ENCODE results near the gene PSMD9.
"Not testable (repeated sequence)": the region's sequence is repeated elsewhere in the genome, so short reads cannot be mapped to it uniquely, and the experiment has no call there.

The PSMD9 gene

GRCh38 chr12:121872546-121873215, 15.9 kb upstream of the PSMD9 start:
- peak overlapping the region; percentile 13 to 23 for H3K27ac ChIP-seq (ENCODE audit: low read depth in 2 of 2, low read length in 2 of 2)
- no peaks in the 10 kb centered on the region for H3K4me1 ChIP-seq (ENCODE audit: control insufficient read depth in 2 of 2, insufficient read depth in 2 of 2, low read length in 2 of 2)
- no peak overlapping the region for H3K9ac ChIP-seq (ENCODE audit: low read depth in 1 of 2, low read length in 2 of 2)
- H3K4me3 ChIP-seq (ENCODE audit: low read length in 2 of 2), result no peak overlapping the region
- no peaks in the 10 kb centered on the region for H3K9me3 ChIP-seq (ENCODE audit: control insufficient read depth in 2 of 2, low read length in 2 of 2)
- no peaks in the 10 kb centered on the region for H3K36me3 ChIP-seq (ENCODE audit: control insufficient read depth in 2 of 2, insufficient read depth in 2 of 2, low read length in 2 of 2)
- H3K27me3 ChIP-seq (ENCODE audit: control insufficient read depth in 2 of 2, insufficient read depth in 2 of 2, low read length in 2 of 2), result no peaks in the 10 kb centered on the region

- no peaks in the 10 kb centered on the region for H3K27me3 ChIP-seq (ENCODE audit: control insufficient read depth in 2 of 2, insufficient read depth in 2 of 2, low read length in 2 of 2)
- no peaks in the 10 kb centered on the region for H3K4me1 ChIP-seq (ENCODE audit: control insufficient read depth in 2 of 2, insufficient read depth in 2 of 2, low read length in 2 of 2)
- H3K4me3 ChIP-seq (ENCODE audit: low read length in 2 of 2), result no peak overlapping the region
- H3K9me3 ChIP-seq (ENCODE audit: control insufficient read depth in 2 of 2, low read length in 2 of 2), result no peaks in the 10 kb centered on the region
- H3K27ac ChIP-seq (ENCODE audit: low read depth in 2 of 2, low read length in 2 of 2), result peak overlapping the region; percentile 13 to 23
- H3K36me3 ChIP-seq (ENCODE audit: control insufficient read depth in 2 of 2, insufficient read depth in 2 of 2, low read length in 2 of 2), result no peaks in the 10 kb centered on the region
- no peak overlapping the region for H3K9ac ChIP-seq (ENCODE audit: low read depth in 1 of 2, low read length in 2 of 2)
Measured at GRCh38 chr12:121873216-121873569, 15.4 kb upstream of the PSMD9 start.

- H3K9ac ChIP-seq (ENCODE audit: low read depth in 1 of 2, low read length in 2 of 2), result no peak overlapping the region
- H3K9me3 ChIP-seq (ENCODE audit: control insufficient read depth in 2 of 2, low read length in 2 of 2), result no peaks in the 10 kb centered on the region
- H3K27ac ChIP-seq (ENCODE audit: low read depth in 2 of 2, low read length in 2 of 2), result no peak overlapping the region
- H3K4me1 ChIP-seq (ENCODE audit: control insufficient read depth in 2 of 2, insufficient read depth in 2 of 2, low read length in 2 of 2), result no peaks in the 10 kb centered on the region
- no peaks in the 10 kb centered on the region for H3K27me3 ChIP-seq (ENCODE audit: control insufficient read depth in 2 of 2, insufficient read depth in 2 of 2, low read length in 2 of 2)
- H3K4me3 ChIP-seq (ENCODE audit: low read length in 2 of 2), result no peak overlapping the region
- H3K36me3 ChIP-seq (ENCODE audit: control insufficient read depth in 2 of 2, insufficient read depth in 2 of 2, low read length in 2 of 2), result no peaks in the 10 kb centered on the region
Measured at GRCh38 chr12:121874071-121874470, 14.5 kb upstream of the PSMD9 start.

- Histone ChIP-seq H3K9me3 (ENCODE audit: control insufficient read depth in 2 of 2, low read length in 2 of 2) (no peaks in the 10 kb centered on the region), H3K4me3 (ENCODE audit: low read length in 2 of 2) (no peak overlapping the region), H3K9ac (ENCODE audit: low read depth in 1 of 2, low read length in 2 of 2) (no peak overlapping the region), H3K27me3 (ENCODE audit: control insufficient read depth in 2 of 2, insufficient read depth in 2 of 2, low read length in 2 of 2) (no peaks in the 10 kb centered on the region), H3K27ac (ENCODE audit: low read depth in 2 of 2, low read length in 2 of 2) (no peak overlapping the region), H3K36me3 (ENCODE audit: control insufficient read depth in 2 of 2, insufficient read depth in 2 of 2, low read length in 2 of 2) (no peaks in the 10 kb centered on the region), H3K4me1 (ENCODE audit: control insufficient read depth in 2 of 2, insufficient read depth in 2 of 2, low read length in 2 of 2) (no peaks in the 10 kb centered on the region)
Measured at GRCh38 chr12:121875582-121875981, 13.0 kb upstream of the PSMD9 start.

- not testable (repeated sequence) for H3K4me3 ChIP-seq (ENCODE audit: low read length in 2 of 2); H3K9ac ChIP-seq (ENCODE audit: low read depth in 1 of 2, low read length in 2 of 2); H3K9me3 ChIP-seq (ENCODE audit: control insufficient read depth in 2 of 2, low read length in 2 of 2); H3K27me3 ChIP-seq (ENCODE audit: control insufficient read depth in 2 of 2, insufficient read depth in 2 of 2, low read length in 2 of 2); H3K36me3 ChIP-seq (ENCODE audit: control insufficient read depth in 2 of 2, insufficient read depth in 2 of 2, low read length in 2 of 2); H3K27ac ChIP-seq (ENCODE audit: low read depth in 2 of 2, low read length in 2 of 2); H3K4me1 ChIP-seq (ENCODE audit: control insufficient read depth in 2 of 2, insufficient read depth in 2 of 2, low read length in 2 of 2)
Measured at GRCh38 chr12:121876080-121876447, 12.5 kb upstream of the PSMD9 start.

- H3K36me3 ChIP-seq (ENCODE audit: control insufficient read depth in 2 of 2, insufficient read depth in 2 of 2, low read length in 2 of 2), result no peaks in the 10 kb centered on the region
- peaks cover 3 to 4% of the 10 kb centered on the region in 2 donors for H3K4me1 ChIP-seq (ENCODE audit: control insufficient read depth in 2 of 2, insufficient read depth in 2 of 2, low read length in 2 of 2)
- H3K9me3 ChIP-seq (ENCODE audit: control insufficient read depth in 2 of 2, low read length in 2 of 2), result no peaks in the 10 kb centered on the region
- no peaks in the 10 kb centered on the region for H3K27me3 ChIP-seq (ENCODE audit: control insufficient read depth in 2 of 2, insufficient read depth in 2 of 2, low read length in 2 of 2)
- no peak overlapping the region for H3K4me3 ChIP-seq (ENCODE audit: low read length in 2 of 2)
- no peak overlapping the region for H3K9ac ChIP-seq (ENCODE audit: low read depth in 1 of 2, low read length in 2 of 2)
- H3K27ac ChIP-seq (ENCODE audit: low read depth in 2 of 2, low read length in 2 of 2), result no peak overlapping the region
Measured at GRCh38 chr12:121883315-121883660, 5.3 kb upstream of the PSMD9 start.

- H3K4me3 ChIP-seq (ENCODE audit: low read length in 2 of 2); H3K36me3 ChIP-seq (ENCODE audit: control insufficient read depth in 2 of 2, insufficient read depth in 2 of 2, low read length in 2 of 2); H3K9ac ChIP-seq (ENCODE audit: low read depth in 1 of 2, low read length in 2 of 2); H3K27ac ChIP-seq (ENCODE audit: low read depth in 2 of 2, low read length in 2 of 2); H3K27me3 ChIP-seq (ENCODE audit: control insufficient read depth in 2 of 2, insufficient read depth in 2 of 2, low read length in 2 of 2); H3K9me3 ChIP-seq (ENCODE audit: control insufficient read depth in 2 of 2, low read length in 2 of 2): not testable (repeated sequence)
- peaks cover 14 to 16% of the 10 kb centered on the region in 2 donors for H3K4me1 ChIP-seq (ENCODE audit: control insufficient read depth in 2 of 2, insufficient read depth in 2 of 2, low read length in 2 of 2)
Measured at GRCh38 chr12:121885129-121885528, 3.5 kb upstream of the PSMD9 start.

- peak overlapping the region; percentile 98 to 99 for H3K27ac ChIP-seq (ENCODE audit: low read depth in 2 of 2, low read length in 2 of 2)
- peaks cover 0 to 3% of the 10 kb centered on the region in 2 donors for H3K36me3 ChIP-seq (ENCODE audit: control insufficient read depth in 2 of 2, insufficient read depth in 2 of 2, low read length in 2 of 2)
- peak overlapping the region; percentile 86 to 92 for H3K4me3 ChIP-seq (ENCODE audit: low read length in 2 of 2)
- no peaks in the 10 kb centered on the region for H3K9me3 ChIP-seq (ENCODE audit: control insufficient read depth in 2 of 2, low read length in 2 of 2)
- H3K9ac ChIP-seq (ENCODE audit: low read depth in 1 of 2, low read length in 2 of 2), result peak overlapping the region; percentile 10 to 57
- H3K27me3 ChIP-seq (ENCODE audit: control insufficient read depth in 2 of 2, insufficient read depth in 2 of 2, low read length in 2 of 2), result no peaks in the 10 kb centered on the region
- peaks cover 16 to 17% of the 10 kb centered on the region in 2 donors for H3K4me1 ChIP-seq (ENCODE audit: control insufficient read depth in 2 of 2, insufficient read depth in 2 of 2, low read length in 2 of 2)
Measured at GRCh38 chr12:121888083-121888477, 510 bp upstream of the PSMD9 start.

- Histone ChIP-seq H3K9me3 (ENCODE audit: control insufficient read depth in 2 of 2, low read length in 2 of 2) (no peaks in the 10 kb centered on the region), H3K9ac (ENCODE audit: low read depth in 1 of 2, low read length in 2 of 2) (peak overlapping the region; percentile 96 to 97), H3K36me3 (ENCODE audit: control insufficient read depth in 2 of 2, insufficient read depth in 2 of 2, low read length in 2 of 2) (peaks cover 0 to 6% of the 10 kb centered on the region in 2 donors), H3K4me1 (ENCODE audit: control insufficient read depth in 2 of 2, insufficient read depth in 2 of 2, low read length in 2 of 2) (peaks cover 22 to 23% of the 10 kb centered on the region in 2 donors), H3K27me3 (ENCODE audit: control insufficient read depth in 2 of 2, insufficient read depth in 2 of 2, low read length in 2 of 2) (no peaks in the 10 kb centered on the region), H3K4me3 (ENCODE audit: low read length in 2 of 2) (peak overlapping the region; percentile 86 to 92), H3K27ac (ENCODE audit: low read depth in 2 of 2, low read length in 2 of 2) (peak overlapping the region; percentile 98 to 99)
Measured at GRCh38 chr12:121889274-121889624, 659 bp downstream of the PSMD9 start.

- peak overlapping the region; percentile 86 to 92 for H3K4me3 ChIP-seq (ENCODE audit: low read length in 2 of 2)
- not testable (repeated sequence) for H3K27ac ChIP-seq (ENCODE audit: low read depth in 2 of 2, low read length in 2 of 2)
Measured at GRCh38 chr12:121889661-121890060, 1.1 kb downstream of the PSMD9 start.

More at GRCh38 chr12:121889661-121890060, 1.1 kb downstream of the PSMD9 start:
- H3K27me3 ChIP-seq (ENCODE audit: control insufficient read depth in 2 of 2, insufficient read depth in 2 of 2, low read length in 2 of 2); H3K9me3 ChIP-seq (ENCODE audit: control insufficient read depth in 2 of 2, low read length in 2 of 2): not testable (repeated sequence)
- peak overlapping the region; percentile 96 to 97 for H3K9ac ChIP-seq (ENCODE audit: low read depth in 1 of 2, low read length in 2 of 2)
- H3K36me3 ChIP-seq (ENCODE audit: control insufficient read depth in 2 of 2, insufficient read depth in 2 of 2, low read length in 2 of 2), result peaks cover 2 to 11% of the 10 kb centered on the region in 2 donors
- H3K4me1 ChIP-seq (ENCODE audit: control insufficient read depth in 2 of 2, insufficient read depth in 2 of 2, low read length in 2 of 2), result peaks cover 22 to 23% of the 10 kb centered on the region in 2 donors

All from mucosa of rectum (tissue), 2 donors.